Activated CD8-positive, alpha-beta memory T cell treated with anti-CD3 and anti-CD28 coated beads for 36 hours (primary cell): ENCODE data around the gene MRPL17. TPM values are rescaled to one million over a fixed set of nuclear protein-coding genes. Genes with fewer than 3 reads are reported as not detected.

Experiments used
- CTCF ChIA-PET: fragments of 350-600 bp; sonication (Branson Sonifier 250); formaldehyde crosslinking; loops from one replicate; lab custom pipeline; 2021; ENCODE audit warnings: antibody characterized with exemption; lab: Charles Lee
- POLR2A ChIA-PET: fragments of 350-600 bp; sonication (Branson Sonifier 250); formaldehyde crosslinking; loops from one replicate; lab custom pipeline; 2021; ENCODE audit warnings: antibody characterized with exemption; lab: Charles Lee
- total RNA-seq, 2 experiments: library from RNA; stranded (reverse); gene quantifications; one replicate each; pipeline ENCODE4 v1.2.3, GENCODE V29; 2021

The MRPL17 gene
- total RNA-seq, 2 experiments from 2014 or later, result 132 to 146 TPM

DNA sequence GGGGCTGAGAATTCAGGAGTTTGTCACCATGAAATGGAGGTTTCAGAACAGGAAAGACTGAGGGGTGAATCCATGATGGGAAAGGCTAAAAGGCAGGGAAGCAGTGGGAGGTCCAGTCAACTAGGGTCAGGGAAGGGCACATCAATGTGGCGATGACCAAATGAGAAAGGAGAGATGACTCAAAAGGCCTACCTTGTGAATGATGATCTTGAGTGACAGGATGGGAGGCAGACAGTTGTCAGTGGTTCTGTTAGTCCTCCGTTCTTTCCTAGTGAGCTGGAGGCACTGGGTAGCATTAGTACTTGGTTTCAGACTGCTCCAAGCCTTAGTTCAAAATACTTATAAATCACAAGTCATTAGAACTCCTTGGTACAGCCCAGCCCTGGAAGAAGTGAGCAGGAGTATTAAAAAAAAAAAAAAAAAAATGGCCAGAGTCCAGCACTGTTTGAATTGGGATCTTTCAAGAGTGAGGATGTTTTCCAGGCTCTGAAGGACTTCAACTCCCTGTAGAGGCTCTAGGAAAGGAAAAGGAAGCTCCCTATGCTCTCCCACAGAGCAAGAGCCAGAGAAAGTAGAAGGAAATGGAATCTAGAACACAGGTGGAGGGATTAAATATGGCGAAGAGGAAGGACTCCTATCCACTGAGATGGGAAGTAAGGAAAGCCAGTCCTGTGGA lies 19.2 kb downstream of the MRPL17 start:
- POLR2A ChIA-PET, result no interaction called here
- CTCF ChIA-PET, result no interaction called here

DNA sequence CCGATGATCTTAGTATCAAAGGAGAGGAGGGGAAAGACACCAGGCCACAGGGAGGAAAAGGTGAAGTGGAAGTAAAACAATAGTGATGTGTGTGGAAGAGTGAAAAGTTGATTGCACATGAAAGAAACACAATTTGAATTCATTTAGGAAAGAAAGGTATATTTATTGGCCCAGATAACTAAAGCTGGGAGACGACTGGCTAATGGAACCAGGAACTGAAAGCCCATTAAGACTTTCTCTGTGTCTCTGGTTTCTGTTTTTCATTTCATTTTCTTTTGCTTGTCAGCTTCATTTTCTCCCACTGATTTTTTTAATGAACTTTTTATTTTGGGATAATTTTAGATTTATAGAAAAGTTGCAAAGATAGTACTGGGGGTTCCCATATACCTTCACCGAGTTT lies 22.4 kb downstream of the MRPL17 start:
- CTCF ChIA-PET, result interaction anchor here (0.6 kb wide), 1 partner anchor 44 kb away, joined by 3 read pairs; no protein-coding TSS in a partner anchor
- POLR2A ChIA-PET, result no interaction called here

DNA sequence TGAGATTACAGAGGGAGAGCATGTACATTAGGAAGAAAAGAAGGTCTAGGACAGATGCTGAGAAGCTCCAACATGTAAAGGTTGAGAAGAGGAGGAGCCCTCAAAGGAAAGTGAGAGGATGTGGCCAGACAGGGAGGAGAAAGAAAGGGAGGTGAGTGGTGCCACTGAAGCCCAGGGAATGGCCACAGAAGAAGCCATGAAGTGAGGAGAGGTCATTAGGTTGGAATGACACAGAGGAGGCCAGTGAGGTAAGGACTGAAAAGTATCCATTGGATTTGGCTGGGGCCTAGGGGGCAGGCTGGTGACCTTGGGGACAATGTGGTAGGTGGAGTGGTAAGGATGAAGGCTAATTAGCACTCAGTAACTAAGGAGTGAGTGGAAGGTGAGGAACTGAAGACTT lies 24.5 kb downstream of the MRPL17 start:
- CTCF ChIA-PET, result interaction anchor here (1.0 to 2.3 kb wide), 2 partner anchors 9 to 12 kb away, joined by 3 to 7 read pairs; no protein-coding TSS in a partner anchor
- POLR2A ChIA-PET, result no interaction called here

DNA sequence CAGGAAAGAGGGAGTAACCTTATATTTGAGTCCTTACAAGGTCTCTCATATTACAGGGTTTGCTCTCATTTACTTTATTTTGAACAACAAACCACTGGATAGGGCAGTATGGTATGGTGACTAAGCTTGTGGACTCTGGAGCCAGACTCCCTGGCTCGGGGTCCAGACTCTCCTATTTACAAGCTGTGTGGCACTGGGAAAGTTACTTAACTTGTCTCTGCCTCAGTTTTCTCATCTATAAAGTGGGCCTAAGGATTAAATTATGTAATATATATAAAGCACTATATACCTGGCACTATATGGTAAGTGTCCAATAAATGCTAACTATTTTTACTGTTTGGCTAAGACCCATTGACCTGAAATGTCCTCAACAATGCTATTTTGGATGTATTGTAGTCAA lies 25.8 kb downstream of the MRPL17 start:
- ChIA-PET POLR2A (no interaction called here), CTCF (interaction anchor here (2.3 kb wide), 1 partner anchor 11 kb away, joined by 7 read pairs; no protein-coding TSS in a partner anchor)

DNA sequence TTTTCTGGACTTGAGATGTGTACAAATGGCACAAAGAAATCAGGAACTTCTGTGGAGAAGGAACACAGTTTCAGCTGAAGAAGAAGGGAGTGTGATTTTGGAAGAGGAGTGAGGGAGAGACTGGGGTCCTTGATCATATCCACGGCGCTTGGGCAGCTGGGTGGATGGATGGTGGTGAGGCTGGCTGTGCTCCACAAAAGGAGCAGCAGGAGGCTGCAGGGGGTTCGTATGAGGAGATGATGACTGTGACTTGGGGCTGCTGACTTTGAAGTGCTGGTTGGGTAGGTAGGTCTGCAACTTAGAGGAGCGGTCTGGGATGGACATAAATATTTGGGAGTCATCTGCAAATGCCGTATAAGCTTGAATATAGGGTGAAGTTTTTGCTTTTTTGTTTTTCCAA lies 26.2 kb downstream of the MRPL17 start:
- POLR2A ChIA-PET, result no interaction called here
- CTCF ChIA-PET, result interaction anchor here (1.0 to 2.3 kb wide), 2 partner anchors 11 to 278 kb away, joined by 3 to 7 read pairs; no protein-coding TSS in a partner anchor

DNA sequence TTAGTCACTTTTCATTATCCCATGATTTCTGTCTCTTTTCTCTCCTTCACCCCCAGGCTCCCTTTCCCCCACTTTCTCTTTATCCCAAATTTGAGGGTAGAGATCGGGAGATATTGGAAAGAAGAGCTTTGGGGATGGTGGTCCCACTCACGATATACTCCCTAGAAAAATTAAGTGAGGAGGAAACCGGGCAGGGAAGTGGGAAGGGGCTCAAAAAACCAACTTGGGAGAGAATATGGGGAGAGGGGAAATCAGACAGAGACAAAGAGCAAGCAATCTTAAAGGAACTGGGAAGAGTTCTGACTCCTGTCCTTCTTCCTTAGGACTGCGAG lies 26.6 kb downstream of the MRPL17 start:
- CTCF ChIA-PET, result interaction anchor here (1.0 to 2.3 kb wide), 2 partner anchors 11 to 277 kb away, joined by 3 to 7 read pairs; no protein-coding TSS in a partner anchor
- POLR2A ChIA-PET, result no interaction called here

DNA sequence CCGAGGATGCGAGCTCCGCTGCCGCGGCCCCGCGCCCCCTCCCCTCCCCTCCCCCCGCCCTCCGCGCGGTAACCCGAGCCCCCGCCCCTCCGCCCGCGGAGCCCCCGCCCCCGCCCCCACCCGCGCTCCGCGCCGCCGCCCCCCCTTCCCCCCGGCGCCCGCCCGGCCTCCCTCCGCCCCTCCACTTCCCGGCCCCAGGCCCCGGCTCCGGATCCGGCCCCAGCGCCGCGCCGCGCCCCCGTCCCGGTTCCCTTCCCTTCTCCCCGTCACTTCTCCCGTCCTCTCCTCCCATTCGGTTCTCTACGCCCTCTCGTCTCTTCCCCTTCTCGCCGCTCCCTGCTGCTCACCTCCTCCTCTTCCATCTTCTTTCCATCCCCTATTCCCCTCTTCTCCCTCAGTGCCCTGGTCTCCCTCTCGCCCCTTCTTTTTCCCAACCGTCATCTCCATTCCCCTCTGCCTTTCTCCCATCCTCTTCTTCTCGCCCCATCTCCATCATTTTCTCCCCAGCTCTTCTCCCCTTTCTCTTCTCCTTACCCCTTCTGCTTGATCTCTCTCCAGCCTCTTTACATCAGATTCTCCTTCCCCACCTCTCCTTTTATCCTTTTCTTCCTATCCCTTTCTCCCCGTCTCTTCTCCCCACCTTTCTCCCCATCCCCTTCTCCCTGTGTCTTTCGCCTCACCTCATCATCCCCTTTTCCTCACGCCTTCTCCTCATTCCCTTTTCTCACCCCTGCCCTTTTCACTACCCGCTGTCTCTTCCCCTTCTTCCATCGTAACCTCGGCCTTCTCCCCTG lies 27.2 kb downstream of the MRPL17 start, which contains the start of gene DCHS1:
Gene DCHS1, minus strand, starts transcription at position 20 of the 794 bp plus-strand sequence. CDS start 14,196 bp downstream, outside the sequence.
- ChIA-PET CTCF (interaction anchor here (1.0 kb wide), 1 partner anchor 277 kb away, joined by 3 read pairs; no protein-coding TSS in a partner anchor), POLR2A (no interaction called here)

DNA sequence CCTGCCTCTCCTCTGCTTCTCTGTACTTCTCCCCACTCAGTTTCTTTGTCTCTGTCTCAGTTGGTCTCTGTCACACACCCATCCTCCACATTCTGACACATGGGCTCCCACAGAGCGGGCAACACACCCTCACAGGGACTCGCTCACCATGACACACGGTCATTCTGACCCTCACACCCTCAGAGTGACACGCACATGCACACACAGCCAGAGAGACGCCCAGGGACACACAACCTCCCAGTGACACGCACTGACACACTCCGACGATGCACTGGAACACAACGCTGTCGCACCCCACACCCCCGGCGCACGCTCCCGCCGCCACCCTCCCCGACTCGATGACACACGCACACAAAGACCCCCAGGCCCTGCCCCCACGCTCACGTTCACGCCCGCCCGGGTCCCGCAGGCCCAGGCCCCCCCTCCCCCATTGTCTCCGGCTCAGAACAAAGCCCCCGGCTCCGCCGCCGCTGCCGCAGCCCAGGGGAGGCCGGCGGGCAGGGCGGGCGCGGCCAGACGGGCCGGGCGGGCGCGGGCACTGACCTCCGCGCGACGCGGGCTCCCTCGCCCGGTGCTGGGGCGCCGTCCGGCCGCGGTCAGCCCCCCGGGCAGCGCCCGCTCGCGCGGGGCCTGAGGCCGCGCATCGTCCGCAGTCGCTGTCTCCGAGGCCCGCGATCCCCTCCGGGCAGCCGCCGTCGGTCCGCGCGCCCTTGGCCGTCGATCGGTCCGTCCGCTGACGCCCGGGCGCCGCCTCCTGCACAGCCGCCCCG lies 27.9 kb downstream of the MRPL17 start:
- CTCF ChIA-PET, result interaction anchor here (0.6 kb wide), 1 partner anchor 29 kb away, joined by 3 read pairs; no protein-coding TSS in a partner anchor
- POLR2A ChIA-PET, result no interaction called here

DNA sequence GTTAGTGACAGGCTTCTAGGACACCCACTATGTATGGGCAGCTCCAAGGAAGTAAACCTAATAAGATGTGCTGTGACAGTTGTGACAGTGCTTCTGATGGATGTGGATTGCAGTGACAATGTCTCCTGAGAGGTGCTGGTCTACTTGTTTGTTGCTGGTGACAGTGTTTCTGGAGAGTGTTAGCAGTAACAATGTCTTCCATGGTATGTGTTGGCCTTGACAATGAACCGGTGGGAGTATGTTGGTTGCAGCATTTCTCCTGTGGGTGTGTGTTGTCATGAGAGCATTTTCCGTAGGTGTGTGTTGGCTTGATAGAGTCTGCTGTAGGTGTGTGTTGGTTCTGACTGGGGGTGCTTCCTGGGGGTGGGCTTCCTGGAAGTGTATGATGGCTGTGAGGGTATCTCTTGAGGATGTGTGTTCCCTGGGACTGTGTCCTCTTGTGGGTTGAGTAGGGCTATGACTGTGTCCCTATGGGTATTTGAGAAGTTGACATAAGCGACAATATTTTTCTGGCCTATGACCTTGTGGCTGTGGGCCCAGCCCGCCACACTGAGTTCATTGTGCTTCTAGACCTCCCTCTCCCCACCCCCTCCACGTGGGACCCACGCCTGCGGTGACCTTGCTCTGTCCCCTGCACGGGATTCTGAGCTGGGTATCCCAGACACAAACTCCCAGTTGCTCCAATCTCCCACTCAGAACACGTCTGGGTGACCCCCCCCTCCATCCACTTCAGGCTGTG lies 28.7 kb downstream of the MRPL17 start:
- ChIA-PET CTCF (interaction anchor here (0.6 kb wide), 1 partner anchor 30 kb away, joined by 3 read pairs; no protein-coding TSS in a partner anchor), POLR2A (no interaction called here)

DNA sequence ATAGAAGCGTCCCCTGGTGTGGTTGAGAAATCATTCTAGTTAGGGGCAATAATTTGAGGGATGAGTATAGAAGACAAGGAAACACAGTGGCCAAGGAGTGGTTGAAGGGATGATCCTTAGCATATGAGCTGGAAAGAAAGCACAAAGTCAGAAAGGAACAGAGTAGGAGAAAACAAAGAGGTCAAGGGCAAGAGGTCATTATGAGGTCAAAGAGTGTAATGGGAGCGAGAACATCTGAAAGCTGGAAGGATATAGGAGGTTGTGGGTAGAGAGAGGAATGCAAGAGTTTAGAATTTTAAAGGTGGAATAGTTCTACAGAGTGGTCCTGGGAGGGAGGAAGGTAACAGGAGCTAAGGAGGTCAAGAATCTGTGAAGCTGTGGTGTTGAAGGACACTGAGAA lies 29.5 kb downstream of the MRPL17 start:
- ChIA-PET CTCF (no interaction called here), POLR2A (no interaction called here)

DNA sequence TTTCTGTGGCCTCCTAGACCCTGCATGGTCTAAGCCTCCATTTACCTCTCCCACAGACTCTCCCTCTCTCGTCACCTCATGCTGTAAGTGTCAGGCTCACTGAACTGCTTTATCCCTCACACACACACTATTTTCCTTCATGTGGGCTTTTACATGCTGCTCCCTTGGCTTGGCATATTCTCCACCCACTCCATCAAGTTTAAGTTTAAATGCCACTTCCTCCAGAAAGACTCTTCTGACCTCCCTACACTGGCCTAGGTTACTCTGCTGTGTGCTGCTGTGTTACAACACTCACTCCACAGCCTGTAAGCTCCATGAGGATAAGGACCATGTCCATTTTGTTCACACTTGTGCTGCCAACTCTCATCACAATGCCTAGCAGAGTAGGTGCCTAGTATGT lies 30.0 kb downstream of the MRPL17 start:
- ChIA-PET CTCF (interaction anchor here (0.6 to 0.8 kb wide), 2 partner anchors 41 to 85 kb away, joined by 3 read pairs; no protein-coding TSS in a partner anchor), POLR2A (no interaction called here)

DNA sequence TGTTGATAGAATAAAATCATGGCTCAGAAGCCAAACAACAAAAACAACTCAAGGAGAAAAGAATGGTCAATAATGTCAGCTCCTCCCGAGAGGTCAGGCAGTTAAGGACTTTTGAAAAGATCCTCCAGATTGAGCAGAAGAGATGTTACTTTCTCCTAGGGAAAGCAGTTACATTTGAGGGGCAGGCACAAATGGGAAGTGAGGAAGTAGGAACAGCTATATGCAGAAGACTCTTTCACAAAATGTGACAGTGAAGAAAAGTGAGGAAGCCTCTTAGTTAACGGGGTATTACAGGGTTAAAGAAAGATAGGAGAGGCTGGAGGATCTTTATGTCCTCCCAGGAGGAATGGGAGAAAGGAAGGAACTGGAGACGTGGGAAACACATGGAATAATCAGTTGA lies 31.0 kb downstream of the MRPL17 start:
- CTCF ChIA-PET, result interaction anchor here (0.6 to 1.1 kb wide), 4 partner anchors 11 to 86 kb away, joined by 3 read pairs; partner anchors contain the start of gene MRPL17
- POLR2A ChIA-PET, result interaction anchor here (0.6 to 1.0 kb wide), 2 partner anchors 39 to 61 kb away, joined by 3 read pairs; no protein-coding TSS in a partner anchor

DNA sequence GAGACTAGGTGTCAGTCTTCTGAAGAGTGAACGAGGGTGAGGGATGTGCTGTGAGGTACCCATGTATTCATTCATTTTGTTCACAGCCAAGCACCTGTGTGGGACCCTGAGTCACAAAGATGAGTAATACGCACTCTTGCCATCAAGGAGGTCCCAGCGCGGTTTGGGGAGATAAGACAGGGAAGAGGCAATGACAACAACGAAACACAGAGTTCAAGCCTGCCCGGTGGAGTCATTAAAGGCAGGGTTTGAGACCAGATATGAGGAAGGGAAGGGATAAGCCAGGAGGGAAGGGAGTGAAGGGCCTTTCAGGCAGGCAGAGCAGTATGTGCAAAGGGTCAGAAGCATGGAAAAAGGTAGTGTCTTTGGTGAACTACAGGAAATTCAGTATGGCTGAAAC lies 32.2 kb downstream of the MRPL17 start:
- ChIA-PET CTCF (no interaction called here), POLR2A (interaction anchor here (1.0 kb wide), 1 partner anchor 38 kb away, joined by 3 read pairs; no protein-coding TSS in a partner anchor)

DNA sequence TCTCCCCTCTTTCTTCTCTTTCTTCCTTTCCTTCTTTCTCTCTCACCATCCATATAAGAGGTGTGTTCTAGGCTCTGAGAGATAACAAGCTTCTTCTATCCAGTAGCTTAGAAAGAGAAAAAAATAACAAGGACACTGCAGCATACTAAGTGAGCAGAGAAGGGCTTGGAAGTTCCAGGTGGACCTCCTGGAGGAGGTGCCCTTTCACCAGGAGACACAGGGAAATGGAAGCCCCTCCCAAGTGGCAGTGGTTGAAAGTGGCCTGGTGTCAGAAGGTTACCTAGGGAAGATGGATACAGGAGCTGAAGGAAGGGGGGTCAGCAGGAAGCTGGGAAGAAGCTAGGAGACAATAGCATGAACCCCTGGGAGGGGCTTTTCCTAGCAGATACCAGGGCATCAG lies 33.0 kb downstream of the MRPL17 start:
- CTCF ChIA-PET, result interaction anchor here (1.3 to 1.4 kb wide), 2 partner anchors 31 to 38 kb away, joined by 3 to 5 read pairs; partner anchors contain the start of gene TAF10
- POLR2A ChIA-PET, result no interaction called here

DNA sequence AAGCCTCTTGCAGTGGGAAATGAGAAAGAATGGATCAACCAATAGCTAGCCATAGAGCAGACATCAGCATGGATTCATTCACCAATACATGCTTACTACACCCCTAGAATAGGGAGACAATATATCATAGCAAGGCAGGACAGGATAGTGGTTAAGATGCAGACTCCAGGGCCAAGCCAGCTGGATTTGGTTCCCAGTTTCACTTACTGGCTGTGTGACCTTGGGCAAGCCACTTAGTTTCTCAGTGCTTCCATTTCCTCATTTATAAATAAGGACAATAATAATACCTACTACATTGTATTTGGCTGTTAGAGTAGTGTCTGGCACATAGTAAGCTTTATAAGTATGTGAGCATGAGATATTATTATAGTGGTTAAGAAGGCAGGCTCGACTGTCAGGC lies 34.6 kb downstream of the MRPL17 start:
- ChIA-PET POLR2A (no interaction called here), CTCF (interaction anchor here (1.5 to 2.1 kb wide), 2 partner anchors 13 to 19 kb away, joined by 3 to 5 read pairs; no protein-coding TSS in a partner anchor)

DNA sequence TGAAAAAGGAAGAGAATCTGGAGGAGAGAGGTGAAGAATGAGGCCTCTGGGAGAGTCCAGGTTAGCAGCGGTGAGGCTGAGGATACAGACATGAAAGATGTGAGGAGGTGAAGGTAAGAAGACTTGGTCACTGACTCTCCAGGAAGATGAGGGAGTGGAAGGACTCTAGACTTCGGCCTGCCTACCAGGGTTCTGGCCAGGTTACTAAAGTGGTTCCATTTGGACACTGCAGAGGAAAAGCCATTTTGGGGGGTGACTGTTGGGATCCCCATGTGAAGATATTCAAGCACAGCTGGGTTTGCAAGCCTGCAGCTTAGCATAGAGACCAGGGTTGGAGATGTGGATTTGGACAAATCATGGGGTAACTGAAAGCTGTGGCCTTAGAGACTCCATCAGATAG lies 35.3 kb downstream of the MRPL17 start:
- CTCF ChIA-PET, result interaction anchor here (1.2 to 2.1 kb wide), 4 partner anchors 12 to 41 kb away, joined by 3 to 5 read pairs (median 3); no protein-coding TSS in a partner anchor
- POLR2A ChIA-PET, result interaction anchor here (1.5 to 1.9 kb wide), 2 partner anchors 29 to 36 kb away, joined by 6 to 21 read pairs; partner anchors contain the start of genes TAF10 and TPP1

DNA sequence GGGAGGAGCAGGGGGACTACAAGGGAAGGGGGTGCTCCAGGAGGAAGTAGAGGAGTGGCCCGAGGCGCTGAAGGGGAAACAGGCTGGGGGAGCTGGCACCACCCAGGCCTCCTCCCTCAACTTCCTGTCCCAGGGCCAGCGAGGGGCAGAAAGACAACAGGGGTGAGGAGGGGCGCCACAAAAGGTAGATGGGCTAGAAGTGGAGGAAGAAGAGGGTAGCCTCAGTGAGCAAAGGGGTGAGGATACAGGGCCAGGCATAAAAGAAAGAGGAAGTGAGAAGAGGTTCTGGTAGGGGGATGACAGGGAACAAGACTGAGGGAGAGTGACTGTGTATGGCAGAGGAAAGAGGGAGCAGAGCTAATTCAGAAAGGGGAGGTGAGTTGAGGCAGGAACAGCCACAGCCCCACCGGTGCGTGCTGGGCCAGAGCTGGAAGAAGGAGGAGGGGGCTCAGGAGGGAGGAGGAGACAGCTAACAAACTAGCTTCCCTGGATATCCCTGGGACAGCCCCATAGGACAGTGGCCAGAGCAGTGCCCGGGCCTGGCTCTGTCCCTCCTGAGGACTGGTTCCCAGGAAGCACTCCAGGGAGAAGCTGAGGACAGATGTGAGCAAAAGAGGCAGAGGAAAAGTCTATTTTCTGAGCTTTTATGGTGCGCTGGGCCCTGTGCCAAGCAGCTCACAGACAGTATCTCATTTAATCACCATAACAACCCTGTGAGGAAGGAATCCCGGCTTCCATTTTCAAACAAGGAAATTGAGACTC lies 36.0 kb downstream of the MRPL17 start:
- ChIA-PET CTCF (interaction anchor here (1.0 to 2.1 kb wide), 7 partner anchors 11 to 204 kb away, joined by 3 to 5 read pairs (median 3); no protein-coding TSS in a partner anchor), POLR2A (interaction anchor here (1.5 to 1.9 kb wide), 2 partner anchors 28 to 36 kb away, joined by 6 to 21 read pairs; partner anchors contain the start of genes TAF10 and TPP1)
